ENCODE data around the gene ZNF862.

ZNF862 gene

DNA sequence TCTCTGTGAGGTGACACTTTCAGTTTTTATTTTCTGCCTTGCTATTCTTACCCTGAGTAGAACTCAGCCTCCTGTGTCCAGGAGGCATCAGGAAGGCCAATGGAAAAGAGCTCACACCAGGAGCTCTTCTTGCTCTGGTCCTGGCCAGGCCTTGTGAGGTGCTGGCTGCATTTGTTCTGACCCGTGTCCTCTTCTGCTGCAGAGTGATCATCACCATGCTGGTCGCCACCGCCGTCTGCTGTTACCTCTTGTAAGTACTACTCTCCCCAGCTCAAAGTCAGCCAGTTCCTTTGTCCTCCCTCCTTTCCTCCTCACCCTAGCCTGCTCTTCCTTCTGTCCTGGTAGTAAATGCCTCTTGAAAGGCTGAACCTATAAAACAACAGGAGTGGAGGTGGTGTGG, 37.2 kb downstream of the ZNF862 start:
- TF ChIP-seq, protein P1, sequence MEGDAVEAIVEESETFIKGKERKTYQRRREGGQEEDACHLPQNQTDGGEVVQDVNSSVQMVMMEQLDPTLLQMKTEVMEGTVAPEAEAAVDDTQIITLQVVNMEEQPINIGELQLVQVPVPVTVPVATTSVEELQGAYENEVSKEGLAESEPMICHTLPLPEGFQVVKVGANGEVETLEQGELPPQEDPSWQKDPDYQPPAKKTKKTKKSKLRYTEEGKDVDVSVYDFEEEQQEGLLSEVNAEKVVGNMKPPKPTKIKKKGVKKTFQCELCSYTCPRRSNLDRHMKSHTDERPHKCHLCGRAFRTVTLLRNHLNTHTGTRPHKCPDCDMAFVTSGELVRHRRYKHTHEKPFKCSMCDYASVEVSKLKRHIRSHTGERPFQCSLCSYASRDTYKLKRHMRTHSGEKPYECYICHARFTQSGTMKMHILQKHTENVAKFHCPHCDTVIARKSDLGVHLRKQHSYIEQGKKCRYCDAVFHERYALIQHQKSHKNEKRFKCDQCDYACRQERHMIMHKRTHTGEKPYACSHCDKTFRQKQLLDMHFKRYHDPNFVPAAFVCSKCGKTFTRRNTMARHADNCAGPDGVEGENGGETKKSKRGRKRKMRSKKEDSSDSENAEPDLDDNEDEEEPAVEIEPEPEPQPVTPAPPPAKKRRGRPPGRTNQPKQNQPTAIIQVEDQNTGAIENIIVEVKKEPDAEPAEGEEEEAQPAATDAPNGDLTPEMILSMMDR (conservative IDR thresholded peaks at IDR 0.05; ENCODE audit: low read length): no peak
- no peak overlapping the region for H3K4me3 ChIP-seq (ENCODE audit: low read length)

DNA sequence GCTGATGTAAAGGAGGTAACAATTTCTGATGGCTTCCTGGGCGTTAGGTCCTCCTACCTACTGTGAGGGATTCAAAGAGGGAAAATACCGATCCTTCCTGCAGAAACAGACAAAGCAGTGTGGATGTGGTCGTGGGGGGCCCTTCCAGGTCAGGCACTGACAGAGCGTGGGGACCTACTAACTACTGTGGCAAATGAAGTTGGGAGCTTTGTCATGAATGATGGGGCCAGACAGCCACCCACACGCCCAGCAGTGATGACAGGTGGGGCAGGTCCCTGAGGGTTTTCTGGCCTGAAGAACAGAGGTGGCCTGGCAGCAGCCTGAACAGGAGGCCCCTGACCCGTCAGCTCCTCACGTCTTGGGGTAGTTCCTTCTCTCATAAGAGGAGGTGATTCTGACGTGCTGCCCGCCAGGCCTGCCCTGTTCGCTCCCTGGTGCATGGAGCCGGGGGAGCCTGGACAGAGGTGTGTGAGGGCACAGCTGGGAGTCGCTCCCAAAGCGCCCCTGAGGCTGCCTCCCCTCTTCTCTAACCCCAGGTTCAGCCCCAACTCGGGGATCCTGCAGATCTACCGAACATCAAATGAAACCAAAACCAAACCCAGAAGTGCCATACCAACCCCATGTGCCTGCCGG, 39.8 kb downstream of the ZNF862 start:
- TF ChIP-seq, protein P1 (conservative IDR thresholded peaks at IDR 0.05; ENCODE audit: low read length): no peak
- no peak overlapping the region for H3K4me3 ChIP-seq (ENCODE audit: low read length)
- no peak for DNase-seq (ENCODE audit: low read depth)

More for the DNA sequence above, 37.2 kb downstream of the ZNF862 start:
- no peak for DNase-seq (ENCODE audit: low read depth)

DNA sequence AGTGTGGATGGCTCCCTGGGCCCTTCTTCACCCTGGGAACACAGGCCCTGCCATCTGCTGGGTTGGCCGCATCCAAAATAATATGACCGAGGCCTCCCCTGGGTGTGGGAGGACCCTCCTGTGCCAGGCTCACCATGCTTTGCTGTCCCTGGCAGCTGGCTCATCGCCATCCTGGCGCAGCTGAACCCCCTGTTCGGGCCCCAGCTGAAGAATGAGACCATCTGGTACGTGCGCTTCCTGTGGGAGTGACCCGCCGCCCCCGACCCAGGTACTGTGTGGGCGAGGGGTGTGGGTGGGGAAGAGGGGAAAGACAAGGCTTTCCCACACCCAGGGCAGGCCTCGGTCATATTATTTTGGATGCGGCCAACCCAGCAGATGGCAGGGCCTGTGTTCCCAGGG, 40.3 kb downstream of the ZNF862 start:
- H3K4me3 ChIP-seq (ENCODE audit: low read length): no peak overlapping the region
- TF ChIP-seq, protein P1 (conservative IDR thresholded peaks at IDR 0.05; ENCODE audit: low read length): no peak
- no peak for DNase-seq (ENCODE audit: low read depth)

DNA sequence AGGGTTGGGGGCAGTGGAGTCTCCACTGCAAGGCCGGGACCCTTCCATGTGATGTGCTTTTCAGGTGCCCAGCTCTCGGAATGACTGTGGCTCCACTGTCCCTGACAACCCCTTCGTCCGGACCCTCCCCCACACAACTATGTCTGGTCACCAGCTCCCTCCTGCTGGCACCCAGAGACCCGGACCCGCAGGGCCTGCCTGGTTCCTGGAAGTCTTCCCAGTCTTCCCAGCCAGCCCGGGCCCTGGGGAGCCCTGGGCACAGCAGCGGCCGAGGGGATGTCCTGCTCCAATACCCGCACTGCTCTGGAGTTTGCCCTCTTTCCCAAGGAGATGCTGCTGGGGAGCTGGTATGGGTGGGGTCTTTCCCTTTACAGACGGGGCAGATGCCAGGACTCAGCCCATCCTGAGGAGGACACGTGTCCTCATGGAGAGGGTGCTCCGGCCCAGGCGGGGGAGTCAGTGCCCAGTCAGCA, 41.1 kb downstream of the ZNF862 start:
- no peak overlapping the region for H3K4me3 ChIP-seq (ENCODE audit: low read length)
- TF ChIP-seq, protein P1 (conservative IDR thresholded peaks at IDR 0.05; ENCODE audit: low read length): no peak
- no peak for DNase-seq (ENCODE audit: low read depth)

DNA sequence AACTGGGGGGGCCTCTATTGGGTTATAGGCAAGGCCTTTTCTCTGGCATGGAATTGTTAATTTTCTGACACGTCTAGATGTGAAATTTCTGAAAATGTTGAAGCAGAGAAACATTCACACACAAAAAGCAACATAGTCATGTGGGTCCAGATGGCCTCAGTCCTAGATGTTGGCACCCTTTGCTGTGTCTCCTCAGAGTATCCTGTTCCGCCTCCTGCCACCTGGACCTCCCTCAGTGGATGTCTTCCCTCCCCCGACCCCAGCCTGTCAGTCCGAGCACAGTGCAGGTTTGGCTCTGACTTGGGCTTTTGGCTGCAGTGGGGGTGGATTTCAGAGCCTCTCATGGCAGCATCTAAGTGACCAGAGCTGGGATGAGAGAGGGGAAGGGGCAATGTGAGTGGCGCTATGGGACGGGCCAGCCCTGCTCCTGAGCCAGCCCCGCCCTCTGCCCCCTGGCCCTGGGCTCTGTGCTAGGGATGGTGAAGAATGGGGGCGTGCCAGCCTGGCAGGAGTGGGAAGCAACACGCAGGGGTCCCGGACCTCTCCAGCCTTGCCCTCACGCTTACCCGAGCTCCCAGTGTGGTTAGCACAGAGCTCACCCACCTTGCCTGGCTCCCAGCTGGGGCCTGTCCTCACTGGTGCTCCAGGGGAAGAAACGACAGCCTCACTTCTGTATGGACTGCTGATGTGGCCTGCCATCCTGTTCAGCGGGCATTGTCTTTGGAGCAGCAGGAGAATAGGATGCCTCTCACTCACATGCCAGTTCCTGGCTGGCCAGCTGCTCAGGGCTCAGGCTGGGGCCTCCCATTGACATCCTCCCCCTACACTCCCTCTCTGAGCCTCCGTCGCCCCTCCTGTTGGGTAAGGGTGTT, 41.8 kb downstream of the ZNF862 start:
- no peak overlapping the region for H3K4me3 ChIP-seq (ENCODE audit: low read length)
- no peak for DNase-seq (ENCODE audit: low read depth)
- TF ChIP-seq, protein P1 (conservative IDR thresholded peaks at IDR 0.05; ENCODE audit: low read length): no peak

DNA sequence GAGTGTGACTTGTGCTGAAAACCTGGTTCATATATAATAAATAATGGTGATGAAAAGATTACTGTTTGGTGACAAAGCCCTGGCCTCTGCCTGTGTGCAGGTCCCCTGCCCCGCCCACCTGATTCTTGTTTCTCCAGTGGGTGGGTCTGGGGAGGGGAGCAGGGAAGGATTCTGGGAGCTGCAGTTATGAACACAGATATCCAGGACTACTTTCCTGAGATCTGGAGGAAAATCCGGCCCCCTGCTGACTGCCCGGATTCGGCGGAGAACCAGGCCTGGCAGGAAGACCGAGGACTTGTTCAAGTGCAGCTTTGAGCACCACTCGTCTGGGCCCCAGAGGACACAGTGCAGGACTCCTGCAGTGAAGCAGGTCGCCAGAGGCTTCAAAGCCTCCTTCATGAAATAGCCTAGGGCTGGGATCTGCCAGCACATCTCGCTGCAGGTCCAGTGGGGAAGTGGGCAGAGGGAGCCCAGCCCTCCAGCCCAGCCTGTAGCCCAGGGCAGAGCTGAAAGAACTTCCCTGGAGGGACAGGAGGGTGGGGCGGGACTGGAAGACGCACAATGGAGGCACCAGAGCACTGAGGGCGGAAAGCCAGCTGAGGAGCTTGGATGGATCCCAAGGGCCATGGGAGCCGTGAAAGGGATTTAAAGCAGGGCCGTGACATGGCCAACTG, 42.6 kb downstream of the ZNF862 start:
- DNase-seq (ENCODE audit: low read depth): no peak
- no peak overlapping the region for H3K4me3 ChIP-seq (ENCODE audit: low read length)

More for the DNA sequence above, 42.6 kb downstream of the ZNF862 start:
- TF ChIP-seq, protein P1 (conservative IDR thresholded peaks at IDR 0.05; ENCODE audit: low read length): no peak

All from AG10803 (cell line).